HEK293 (cell line): ENCODE data around the gene MATN4.

Experiments used
- GLIS2 ChIP-seq: fragments of 450-650 bp; formaldehyde crosslinking; IDR thresholded peaks from 2 replicates; pipeline ENCODE4 v1.5.1; 2016; ENCODE audit warnings: missing biosample characterization, missing genetic modification characterization
- HOXC10 ChIP-seq: sonication (generic); formaldehyde crosslinking; IDR thresholded peaks from 2 replicates; pipeline ENCODE4 v1.8.1; 2023; ENCODE audit warnings: mild to moderate bottlenecking, missing genetic modification reagents
- SP7 ChIP-seq: fragments of 450-650 bp; formaldehyde crosslinking; IDR thresholded peaks from 2 replicates; pipeline ENCODE4 v1.5.1; 2016; ENCODE audit warnings: missing biosample characterization, missing genetic modification characterization
- YY1 ChIP-seq: fragments of 450-650 bp; formaldehyde crosslinking; IDR thresholded peaks from 2 replicates; pipeline ENCODE4 v1.5.1; 2018; ENCODE audit warnings: missing biosample characterization, missing genetic modification characterization
- ZBTB1 ChIP-seq: fragments of 450-650 bp; formaldehyde crosslinking; IDR thresholded peaks from 2 replicates; pipeline ENCODE4 v1.5.1; 2016; ENCODE audit warnings: missing biosample characterization, missing genetic modification characterization
- ZBTB17 ChIP-seq: fragments of 450-650 bp; formaldehyde crosslinking; IDR thresholded peaks from 2 replicates; pipeline ENCODE4 v1.5.1; 2016; ENCODE audit warnings: missing biosample characterization, missing genetic modification characterization
- ZEB2 ChIP-seq: fragments of 450-650 bp; formaldehyde crosslinking; IDR thresholded peaks from 2 replicates; pipeline ENCODE4 v1.5.1; 2016; ENCODE audit warnings: missing biosample characterization, missing genetic modification characterization
- ZFP41 ChIP-seq: fragments of 450-650 bp; formaldehyde crosslinking; IDR thresholded peaks from 2 replicates; pipeline ENCODE4 v1.5.1; 2016; ENCODE audit warnings: missing biosample characterization, missing genetic modification characterization, borderline replicate concordance
- ZNF112 ChIP-seq: fragments of 450-650 bp; formaldehyde crosslinking; IDR thresholded peaks from 2 replicates; pipeline ENCODE4 v1.5.0; 2017; ENCODE audit warnings: missing biosample characterization, missing genetic modification characterization
- ZNF16 ChIP-seq: fragments of 450-650 bp; formaldehyde crosslinking; IDR thresholded peaks from 2 replicates; pipeline ENCODE4 v1.5.1; 2016; ENCODE audit warnings: low read depth, missing biosample characterization, missing genetic modification characterization
- ZNF169 ChIP-seq: fragments of 450-650 bp; formaldehyde crosslinking; IDR thresholded peaks from 2 replicates; pipeline ENCODE4 v1.5.1; 2016; ENCODE audit warnings: missing biosample characterization, missing genetic modification characterization
- ZNF211 ChIP-seq: fragments of 450-650 bp; formaldehyde crosslinking; IDR thresholded peaks from 2 replicates; pipeline ENCODE4 v1.5.1; 2016; ENCODE audit warnings: low read depth, missing biosample characterization, missing genetic modification characterization
- ZNF223 ChIP-seq: fragments of 450-650 bp; formaldehyde crosslinking; IDR thresholded peaks from 2 replicates; pipeline ENCODE4 v1.5.1; 2016; ENCODE audit warnings: missing biosample characterization, missing genetic modification characterization
- ZNF24 ChIP-seq: fragments of 450-650 bp; formaldehyde crosslinking; IDR thresholded peaks from 2 replicates; pipeline ENCODE4 v1.5.1; 2016; ENCODE audit warnings: missing biosample characterization, missing genetic modification characterization
- ZNF335 ChIP-seq: fragments of 450-650 bp; formaldehyde crosslinking; conservative IDR thresholded peaks from 2 replicates; pipeline ENCODE4 v1.5.1; 2016; ENCODE audit warnings: missing biosample characterization, missing genetic modification characterization
- ZNF501 ChIP-seq: fragments of 450-650 bp; formaldehyde crosslinking; IDR thresholded peaks from 2 replicates; pipeline ENCODE4 v1.5.1; 2016; ENCODE audit warnings: missing biosample characterization, missing genetic modification characterization
- ZNF521 ChIP-seq: fragments of 450-650 bp; formaldehyde crosslinking; IDR thresholded peaks from 2 replicates; pipeline ENCODE4 v1.5.1; 2017; ENCODE audit warnings: missing biosample characterization, mild to moderate bottlenecking, missing genetic modification characterization
- ZNF600 ChIP-seq: fragments of 450-650 bp; formaldehyde crosslinking; IDR thresholded peaks from 2 replicates; pipeline ENCODE4 v1.5.1; 2016; ENCODE audit warnings: missing biosample characterization, missing genetic modification characterization
- ZNF610 ChIP-seq: fragments of 450-650 bp; formaldehyde crosslinking; IDR thresholded peaks from 2 replicates; pipeline ENCODE4 v1.5.1; 2016; ENCODE audit warnings: missing biosample characterization, missing genetic modification characterization, borderline replicate concordance
- ZNF664 ChIP-seq: fragments of 450-650 bp; formaldehyde crosslinking; IDR thresholded peaks from 2 replicates; pipeline ENCODE4 v1.5.1; 2016; ENCODE audit warnings: missing biosample characterization, missing genetic modification characterization
- ZNF701 ChIP-seq: fragments of 450-650 bp; formaldehyde crosslinking; IDR thresholded peaks from 2 replicates; pipeline ENCODE4 v1.5.1; 2016; ENCODE audit warnings: missing biosample characterization, missing genetic modification characterization
- ZNF768 ChIP-seq: fragments of 450-650 bp; formaldehyde crosslinking; IDR thresholded peaks from 2 replicates; pipeline ENCODE4 v1.5.1; 2018; ENCODE audit warnings: missing biosample characterization, mild to moderate bottlenecking, missing genetic modification characterization
- ZNF792 ChIP-seq: fragments of 450-650 bp; formaldehyde crosslinking; IDR thresholded peaks from 2 replicates; pipeline ENCODE4 v1.5.1; 2016; ENCODE audit warnings: missing biosample characterization, missing genetic modification characterization
- ZSCAN30 ChIP-seq: fragments of 450-650 bp; IDR thresholded peaks from 2 replicates; pipeline ENCODE4 v1.5.1; 2018; ENCODE audit warnings: missing biosample characterization, mild to moderate bottlenecking, missing genetic modification characterization, moderate library complexity
- TF ChIP-seq, protein P1 (sequence below): fragments of 450-650 bp; formaldehyde crosslinking; IDR thresholded peaks from 2 replicates; pipeline ENCODE4 v1.5.1; 2016; ENCODE audit warnings: missing biosample characterization, missing genetic modification characterization
- TF ChIP-seq, protein P2 (sequence below): fragments of 450-650 bp; formaldehyde crosslinking; IDR thresholded peaks from 2 replicates; pipeline ENCODE4 v1.5.1; 2016; ENCODE audit warnings: missing biosample characterization, missing genetic modification characterization
- TF ChIP-seq, protein P3 (sequence below): fragments of 450-650 bp; formaldehyde crosslinking; IDR thresholded peaks from 2 replicates; pipeline ENCODE4 v1.5.1; 2016; ENCODE audit warnings: missing biosample characterization, missing genetic modification characterization, borderline replicate concordance
- TF ChIP-seq, protein P4 (sequence below): fragments of 450-650 bp; formaldehyde crosslinking; IDR thresholded peaks from 2 replicates; pipeline ENCODE4 v1.5.1; 2016; ENCODE audit warnings: missing biosample characterization, missing genetic modification characterization
- TF ChIP-seq, protein P5 (sequence below): fragments of 450-650 bp; formaldehyde crosslinking; conservative IDR thresholded peaks from 2 replicates; pipeline ENCODE4 v1.5.1; 2016; ENCODE audit warnings: low read depth, missing biosample characterization, missing genetic modification characterization

Gene MATN4

DNA sequence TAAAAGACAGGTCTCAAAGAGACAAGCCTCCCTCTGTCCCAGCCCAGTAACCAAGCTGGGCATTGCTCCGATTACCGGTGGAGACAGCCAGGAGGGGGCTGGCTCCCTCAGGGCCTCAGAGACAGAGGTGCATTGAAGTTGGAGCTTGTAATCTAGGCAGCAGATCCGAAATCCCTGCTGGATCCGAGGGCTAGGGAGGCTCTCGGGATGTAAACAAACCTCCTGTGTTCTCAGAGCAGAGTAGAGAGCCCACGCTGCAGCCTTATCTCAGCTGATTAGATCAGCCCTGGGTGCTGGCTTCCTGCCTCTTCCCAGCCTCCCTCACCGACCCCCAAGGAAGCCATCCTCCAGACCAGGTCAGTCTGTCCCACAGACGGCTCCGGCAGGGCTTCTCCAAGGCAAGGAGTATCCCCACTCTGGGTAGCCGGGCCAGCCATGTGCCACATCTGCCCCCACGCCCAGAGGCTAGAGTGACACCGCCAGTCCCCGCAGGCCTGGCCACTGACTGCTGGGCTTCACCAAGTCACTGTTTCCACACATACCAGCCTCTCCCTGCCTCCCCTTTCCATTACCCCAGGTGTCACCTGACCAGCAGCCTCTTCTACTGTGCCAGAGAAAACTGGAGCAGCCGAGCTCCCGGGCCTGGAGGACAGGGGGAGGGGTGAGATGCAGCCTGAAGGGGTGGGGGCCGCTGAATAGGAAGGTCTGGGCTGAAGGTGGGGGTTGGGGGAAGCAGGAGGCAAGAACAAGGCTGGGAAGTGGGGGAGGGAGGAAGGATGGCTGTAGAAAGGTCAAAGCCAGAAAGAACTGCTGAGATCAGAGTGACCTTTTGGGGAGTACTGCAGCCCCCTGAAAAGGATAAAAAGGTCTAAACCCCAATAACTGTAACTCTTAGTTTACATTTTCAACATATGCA lies 34.1 kb upstream of the MATN4 start (continued):
- TF ChIP-seq, protein P1, sequence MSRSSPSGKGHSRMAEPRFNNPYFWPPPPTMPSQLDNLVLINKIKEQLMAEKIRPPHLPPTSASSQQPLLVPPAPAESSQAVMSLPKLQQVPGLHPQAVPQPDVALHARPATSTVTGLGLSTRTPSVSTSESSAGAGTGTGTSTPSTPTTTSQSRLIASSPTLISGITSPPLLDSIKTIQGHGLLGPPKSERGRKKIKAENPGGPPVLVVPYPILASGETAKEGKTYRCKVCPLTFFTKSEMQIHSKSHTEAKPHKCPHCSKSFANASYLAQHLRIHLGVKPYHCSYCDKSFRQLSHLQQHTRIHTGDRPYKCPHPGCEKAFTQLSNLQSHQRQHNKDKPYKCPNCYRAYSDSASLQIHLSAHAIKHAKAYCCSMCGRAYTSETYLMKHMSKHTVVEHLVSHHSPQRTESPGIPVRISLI (tag by site-specific recombination) = no peak
- peak; percentile 95 for TF ChIP-seq ZNF600 (tag by site-specific recombination)
- no peak for TF ChIP-seq ZBTB1 (tag by site-specific recombination)
- no peak for TF ChIP-seq ZNF521 (tag by site-specific recombination)
- TF ChIP-seq HOXC10 (CRISPR knock-in tag) = no peak
- TF ChIP-seq ZNF16 = no peak
- TF ChIP-seq, protein P2, sequence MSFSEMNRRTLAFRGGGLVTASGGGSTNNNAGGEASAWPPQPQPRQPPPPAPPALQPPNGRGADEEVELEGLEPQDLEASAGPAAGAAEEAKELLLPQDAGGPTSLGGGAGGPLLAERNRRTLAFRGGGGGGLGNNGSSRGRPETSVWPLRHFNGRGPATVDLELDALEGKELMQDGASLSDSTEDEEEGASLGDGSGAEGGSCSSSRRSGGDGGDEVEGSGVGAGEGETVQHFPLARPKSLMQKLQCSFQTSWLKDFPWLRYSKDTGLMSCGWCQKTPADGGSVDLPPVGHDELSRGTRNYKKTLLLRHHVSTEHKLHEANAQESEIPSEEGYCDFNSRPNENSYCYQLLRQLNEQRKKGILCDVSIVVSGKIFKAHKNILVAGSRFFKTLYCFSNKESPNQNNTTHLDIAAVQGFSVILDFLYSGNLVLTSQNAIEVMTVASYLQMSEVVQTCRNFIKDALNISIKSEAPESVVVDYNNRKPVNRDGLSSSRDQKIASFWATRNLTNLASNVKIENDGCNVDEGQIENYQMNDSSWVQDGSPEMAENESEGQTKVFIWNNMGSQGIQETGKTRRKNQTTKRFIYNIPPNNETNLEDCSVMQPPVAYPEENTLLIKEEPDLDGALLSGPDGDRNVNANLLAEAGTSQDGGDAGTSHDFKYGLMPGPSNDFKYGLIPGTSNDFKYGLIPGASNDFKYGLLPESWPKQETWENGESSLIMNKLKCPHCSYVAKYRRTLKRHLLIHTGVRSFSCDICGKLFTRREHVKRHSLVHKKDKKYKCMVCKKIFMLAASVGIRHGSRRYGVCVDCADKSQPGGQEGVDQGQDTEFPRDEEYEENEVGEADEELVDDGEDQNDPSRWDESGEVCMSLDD (tag by site-specific recombination) = no peak
- TF ChIP-seq ZSCAN30 = 0 out of 2 replicates have a peak, but pooled peaks have one; percentile 29
- TF ChIP-seq ZNF112 (tag by site-specific recombination) = no peak
- TF ChIP-seq GLIS2 = peak; percentile 91
- peak; percentile 61 for TF ChIP-seq SP7 (tag by site-specific recombination)
- TF ChIP-seq ZNF664 (tag by site-specific recombination) = no peak
- no peak for TF ChIP-seq ZNF792
- TF ChIP-seq YY1 (tag by site-specific recombination) = no peak
- TF ChIP-seq ZNF501 (tag by site-specific recombination) = no peak
- TF ChIP-seq ZNF768 = no peak
- TF ChIP-seq ZNF211 (tag by site-specific recombination) = no peak
- 0 out of 2 replicates have a peak, but pooled peaks have one; percentile 45 for TF ChIP-seq ZNF24 (tag by site-specific recombination)
- TF ChIP-seq, protein P3, sequence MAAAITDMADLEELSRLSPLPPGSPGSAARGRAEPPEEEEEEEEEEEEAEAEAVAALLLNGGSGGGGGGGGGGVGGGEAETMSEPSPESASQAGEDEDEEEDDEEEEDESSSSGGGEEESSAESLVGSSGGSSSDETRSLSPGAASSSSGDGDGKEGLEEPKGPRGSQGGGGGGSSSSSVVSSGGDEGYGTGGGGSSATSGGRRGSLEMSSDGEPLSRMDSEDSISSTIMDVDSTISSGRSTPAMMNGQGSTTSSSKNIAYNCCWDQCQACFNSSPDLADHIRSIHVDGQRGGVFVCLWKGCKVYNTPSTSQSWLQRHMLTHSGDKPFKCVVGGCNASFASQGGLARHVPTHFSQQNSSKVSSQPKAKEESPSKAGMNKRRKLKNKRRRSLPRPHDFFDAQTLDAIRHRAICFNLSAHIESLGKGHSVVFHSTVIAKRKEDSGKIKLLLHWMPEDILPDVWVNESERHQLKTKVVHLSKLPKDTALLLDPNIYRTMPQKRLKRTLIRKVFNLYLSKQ (tag by site-specific recombination) = no peak
- TF ChIP-seq ZBTB17 (tag by site-specific recombination) = peak; percentile 88
- TF ChIP-seq ZNF223 (tag by site-specific recombination) = no peak
- TF ChIP-seq, protein P4, sequence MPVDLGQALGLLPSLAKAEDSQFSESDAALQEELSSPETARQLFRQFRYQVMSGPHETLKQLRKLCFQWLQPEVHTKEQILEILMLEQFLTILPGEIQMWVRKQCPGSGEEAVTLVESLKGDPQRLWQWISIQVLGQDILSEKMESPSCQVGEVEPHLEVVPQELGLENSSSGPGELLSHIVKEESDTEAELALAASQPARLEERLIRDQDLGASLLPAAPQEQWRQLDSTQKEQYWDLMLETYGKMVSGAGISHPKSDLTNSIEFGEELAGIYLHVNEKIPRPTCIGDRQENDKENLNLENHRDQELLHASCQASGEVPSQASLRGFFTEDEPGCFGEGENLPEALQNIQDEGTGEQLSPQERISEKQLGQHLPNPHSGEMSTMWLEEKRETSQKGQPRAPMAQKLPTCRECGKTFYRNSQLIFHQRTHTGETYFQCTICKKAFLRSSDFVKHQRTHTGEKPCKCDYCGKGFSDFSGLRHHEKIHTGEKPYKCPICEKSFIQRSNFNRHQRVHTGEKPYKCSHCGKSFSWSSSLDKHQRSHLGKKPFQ = no peak
- TF ChIP-seq ZFP41 = no peak
- peak; percentile 51; the same call in 1 of the 2 replicates for TF ChIP-seq ZEB2
- no peak for TF ChIP-seq ZNF169 (tag by site-specific recombination)
- TF ChIP-seq, protein P5, sequence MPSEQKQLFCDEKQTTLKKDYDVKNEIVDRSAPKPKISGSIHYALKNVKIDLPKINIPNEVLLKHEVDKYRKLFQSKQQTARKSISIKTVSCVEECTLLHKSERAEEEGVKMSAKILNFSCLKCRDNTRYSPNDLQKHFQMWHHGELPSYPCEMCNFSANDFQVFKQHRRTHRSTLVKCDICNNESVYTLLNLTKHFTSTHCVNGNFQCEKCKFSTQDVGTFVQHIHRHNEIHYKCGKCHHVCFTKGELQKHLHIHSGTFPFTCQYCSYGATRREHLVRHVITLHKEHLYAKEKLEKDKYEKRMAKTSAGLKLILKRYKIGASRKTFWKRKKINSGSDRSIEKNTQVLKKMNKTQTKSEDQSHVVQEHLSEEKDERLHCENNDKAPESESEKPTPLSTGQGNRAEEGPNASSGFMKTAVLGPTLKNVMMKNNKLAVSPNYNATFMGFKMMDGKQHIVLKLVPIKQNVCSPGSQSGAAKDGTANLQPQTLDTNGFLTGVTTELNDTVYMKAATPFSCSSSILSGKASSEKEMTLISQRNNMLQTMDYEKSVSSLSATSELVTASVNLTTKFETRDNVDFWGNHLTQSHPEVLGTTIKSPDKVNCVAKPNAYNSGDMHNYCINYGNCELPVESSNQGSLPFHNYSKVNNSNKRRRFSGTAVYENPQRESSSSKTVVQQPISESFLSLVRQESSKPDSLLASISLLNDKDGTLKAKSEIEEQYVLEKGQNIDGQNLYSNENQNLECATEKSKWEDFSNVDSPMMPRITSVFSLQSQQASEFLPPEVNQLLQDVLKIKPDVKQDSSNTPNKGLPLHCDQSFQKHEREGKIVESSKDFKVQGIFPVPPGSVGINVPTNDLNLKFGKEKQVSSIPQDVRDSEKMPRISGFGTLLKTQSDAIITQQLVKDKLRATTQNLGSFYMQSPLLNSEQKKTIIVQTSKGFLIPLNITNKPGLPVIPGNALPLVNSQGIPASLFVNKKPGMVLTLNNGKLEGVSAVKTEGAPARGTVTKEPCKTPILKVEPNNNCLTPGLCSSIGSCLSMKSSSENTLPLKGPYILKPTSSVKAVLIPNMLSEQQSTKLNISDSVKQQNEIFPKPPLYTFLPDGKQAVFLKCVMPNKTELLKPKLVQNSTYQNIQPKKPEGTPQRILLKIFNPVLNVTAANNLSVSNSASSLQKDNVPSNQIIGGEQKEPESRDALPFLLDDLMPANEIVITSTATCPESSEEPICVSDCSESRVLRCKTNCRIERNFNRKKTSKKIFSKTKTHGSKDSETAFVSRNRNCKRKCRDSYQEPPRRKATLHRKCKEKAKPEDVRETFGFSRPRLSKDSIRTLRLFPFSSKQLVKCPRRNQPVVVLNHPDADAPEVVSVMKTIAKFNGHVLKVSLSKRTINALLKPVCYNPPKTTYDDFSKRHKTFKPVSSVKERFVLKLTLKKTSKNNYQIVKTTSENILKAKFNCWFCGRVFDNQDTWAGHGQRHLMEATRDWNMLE (tag by site-specific recombination) = no peak
- TF ChIP-seq ZNF701 (tag by site-specific recombination) = no peak
- no peak for TF ChIP-seq ZNF335 (tag by site-specific recombination)
- TF ChIP-seq ZNF610 (tag by site-specific recombination) = no peak
